Adrenal gland (tissue), 12 donors: ENCODE data around the gene LPP. TPM values are rescaled to one million over a fixed set of nuclear protein-coding genes. Genes with fewer than 3 reads are reported as not detected.

Experiments used
- DNase-seq, 7 donors: peaks; one replicate each; pipeline ENCODE4 v3.0.0-alpha.2; 2019 to 2020
- H3K27ac ChIP-seq, 5 donors: fragments of 200-600 bp; sonication (generic) in 4 of 5; 1 replicate in 3 of 5; 2 replicates in 2 of 5; pipeline versions ENCODE4 v1.5.1 to v1.8.0; 2016 to 2020; ENCODE audit warnings: mild to moderate bottlenecking in 1 of 5
- H3K27me3 ChIP-seq: fragments of 200-600 bp; 2 replicates; pipeline ENCODE4 v1.8.0; 2021
- H3K36me3 ChIP-seq, 2 donors: fragments of 200-600 bp; replicated peaks in 1 of 2; 1 replicate in 1 of 2; 2 replicates in 1 of 2; pipeline versions ENCODE4 v1.5.1 to v1.8.0; 2018 to 2022
- H3K4me1 ChIP-seq, 2 donors: fragments of 200-600 bp; replicated peaks in 1 of 2; 1 replicate in 1 of 2; 2 replicates in 1 of 2; pipeline versions ENCODE4 v1.5.1 to v1.8.0; 2018 to 2021
- H3K4me3 ChIP-seq, 4 donors: fragments of 200-600 bp; sonication (generic) in 3 of 4; one replicate each; pipeline ENCODE4 v1.5.1; 2016 to 2018
- H3K9me3 ChIP-seq, 3 donors: fragments of 200-600 bp; sonication (generic) in 1 of 3; replicated peaks in 1 of 3; 1 replicate in 2 of 3; 2 replicates in 1 of 3; pipeline versions ENCODE4 v1.5.1 to v1.8.0; 2016 to 2021
- POLR2A ChIP-seq, 2 donors: fragments of 450-650 bp; IDR thresholded peaks; one replicate each; pipeline ENCODE4 v1.6.1; 2017; ENCODE audit warnings: antibody characterized with exemption in 2 of 2, mild to moderate bottlenecking in 2 of 2, moderate library complexity in 1 of 2
- WGBS, 4 donors: extraction: QIAGEN DNeasy Blood & Tissue Kit in 2 of 4; methylation state at CpG; one replicate each; pipeline versions ENCODE4 v1.1.5 to v1.1.7; 2013 to 2017; 5-methylcytosine and 5-hydroxymethylcytosine counted together
- intact Hi-C, 2 donors: fragments of 100-400 bp; cut with DNase I; formaldehyde crosslinking; loops; one replicate each; pipeline versions ENCODE4 v1.14.1 to v1.15.0; 2022 to 2023
- polyA plus RNA-seq, 3 donors: library from polyadenylated mRNA; stranded (reverse); fragments of 200-250 nt in 2 of 3; fragments of 350-450 nt in 1 of 3; fragmentation: Illumina TruSeq in 1 of 3; extraction: RNeasy Lipid Tissue Mini Kit (QIAGEN cat#74804) in 1 of 3; gene quantifications; one replicate each; pipeline ENCODE4 v1.2.3, GENCODE V29; 2013 to 2014
- total RNA-seq, 9 donors: library from RNA; depleted of rRNA in 4 of 9; stranded (reverse); fragments of >200 nt in 4 of 9; fragments of 120-200 nt in 1 of 9; fragmentation: NEBNext Ultra II Directional in 1 of 9; extraction: Animal tissue kit (Norgen Biotek cat#: 25700) in 1 of 9; gene quantifications; one replicate each; pipeline versions ENCODE4 v1.1.0 to v1.2.4, GENCODE V29; 2013 to 2023
- TF ChIP-seq, protein P1 (sequence below), 6 experiments: fragments of 450-650 bp in 4 of 6; fragments of 200-600 bp in 2 of 6; sonication (generic) in 1 of 6; IDR thresholded peaks; 1 replicate in 5 of 6; 2 replicates in 1 of 6; pipeline versions ENCODE4 v1.5.1 to v1.8.0; 2016 to 2021; ENCODE audit warnings: antibody characterized with exemption in 6 of 6, mild to moderate bottlenecking in 2 of 6, moderate library complexity in 1 of 6
- donor health status: healthy with polysubstance abuse.
- donor health status: Bipolar disorder and iron deficiency.
- donor health status: DM: yes; HTN: yes; CAD: no.
- donor health status: DM: no; HTN: no; CAD: no.
- donor health status: DM: no; HTN: no; CAD: no.
- donor health status: DM: yes; HTN: yes; CAD: no.

LPP gene
- total and polyA plus RNA-seq, 12 donors: 7.0 to 170 (median 101) TPM

DNA sequence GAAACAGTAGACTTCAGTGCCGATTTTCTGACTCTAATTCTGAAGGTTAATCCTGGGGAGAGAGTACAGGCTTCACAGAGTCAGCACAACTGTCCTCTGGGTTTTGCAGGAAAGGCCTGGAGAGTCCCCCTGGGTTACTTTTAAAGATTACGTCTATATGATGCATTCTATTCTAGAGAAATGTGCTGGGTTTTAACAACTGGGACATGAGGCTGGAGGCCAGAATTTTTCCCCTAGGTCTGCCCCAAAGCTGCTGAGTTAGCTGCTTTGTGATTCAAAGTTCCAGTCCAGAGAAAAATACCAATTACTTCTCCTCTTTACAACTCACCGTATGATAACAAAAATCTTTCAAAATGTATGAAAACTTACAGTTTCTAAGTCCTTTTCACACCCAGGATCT is 777.1 kb downstream of the LPP start:
- intact Hi-C loops: no loop called here
- 51 to 55% (median 53%) methylated on average over 3 of the region's 3 CpGs for WGBS, 4 donors
- H3K27ac ChIP-seq: no peak overlapping the region

DNA sequence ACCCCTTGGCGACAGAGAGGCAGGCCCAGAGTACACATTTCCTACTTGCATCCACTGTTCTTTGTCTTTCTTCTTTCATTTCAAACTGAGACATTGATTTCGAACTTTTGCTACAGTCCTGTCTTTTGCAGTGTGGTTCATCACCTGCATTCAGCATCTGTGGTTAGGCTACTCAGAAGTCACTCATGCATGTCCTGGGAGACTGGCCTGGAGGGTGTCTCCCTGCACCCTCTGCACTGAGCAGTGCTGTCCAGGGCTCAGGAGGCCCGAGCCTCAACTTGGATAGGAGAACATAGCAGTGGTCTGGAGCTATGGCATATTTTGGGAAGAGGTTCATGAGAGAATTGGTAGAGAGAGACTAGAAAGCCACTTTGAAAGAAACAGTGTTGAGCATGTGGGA is 777.6 kb downstream of the LPP start:
- Histone ChIP-seq H3K27ac (no peak overlapping the region), H3K36me3 (no peaks in the 10 kb centered on the region), H3K27me3 (no peaks in the 10 kb centered on the region), H3K9me3 (no peaks in the 10 kb centered on the region), H3K4me3 (no peak overlapping the region), H3K4me1 (no peaks in the 10 kb centered on the region)
- no peak for TF ChIP-seq POLR2A (IDR thresholded peaks at IDR 0.05)
- TF ChIP-seq, protein P1, sequence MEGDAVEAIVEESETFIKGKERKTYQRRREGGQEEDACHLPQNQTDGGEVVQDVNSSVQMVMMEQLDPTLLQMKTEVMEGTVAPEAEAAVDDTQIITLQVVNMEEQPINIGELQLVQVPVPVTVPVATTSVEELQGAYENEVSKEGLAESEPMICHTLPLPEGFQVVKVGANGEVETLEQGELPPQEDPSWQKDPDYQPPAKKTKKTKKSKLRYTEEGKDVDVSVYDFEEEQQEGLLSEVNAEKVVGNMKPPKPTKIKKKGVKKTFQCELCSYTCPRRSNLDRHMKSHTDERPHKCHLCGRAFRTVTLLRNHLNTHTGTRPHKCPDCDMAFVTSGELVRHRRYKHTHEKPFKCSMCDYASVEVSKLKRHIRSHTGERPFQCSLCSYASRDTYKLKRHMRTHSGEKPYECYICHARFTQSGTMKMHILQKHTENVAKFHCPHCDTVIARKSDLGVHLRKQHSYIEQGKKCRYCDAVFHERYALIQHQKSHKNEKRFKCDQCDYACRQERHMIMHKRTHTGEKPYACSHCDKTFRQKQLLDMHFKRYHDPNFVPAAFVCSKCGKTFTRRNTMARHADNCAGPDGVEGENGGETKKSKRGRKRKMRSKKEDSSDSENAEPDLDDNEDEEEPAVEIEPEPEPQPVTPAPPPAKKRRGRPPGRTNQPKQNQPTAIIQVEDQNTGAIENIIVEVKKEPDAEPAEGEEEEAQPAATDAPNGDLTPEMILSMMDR (IDR thresholded peaks at IDR 0.05): no peak
- intact Hi-C loops: no loop called here
- no peak for DNase-seq
- 85 to 93% (median 90%) methylated on average over 3 of the region's 3 CpGs for WGBS, 4 donors

More for the DNA sequence above, 777.1 kb downstream of the LPP start:
- Histone ChIP-seq H3K9me3 (no peaks in the 10 kb centered on the region), H3K4me1 (no peaks in the 10 kb centered on the region), H3K4me3 (no peak overlapping the region), H3K27me3 (no peaks in the 10 kb centered on the region), H3K36me3 (no peaks in the 10 kb centered on the region)
- no peak for TF ChIP-seq POLR2A (IDR thresholded peaks at IDR 0.05)
- TF ChIP-seq, protein P1 (IDR thresholded peaks at IDR 0.05): no peak
- DNase-seq: no peak

DNA sequence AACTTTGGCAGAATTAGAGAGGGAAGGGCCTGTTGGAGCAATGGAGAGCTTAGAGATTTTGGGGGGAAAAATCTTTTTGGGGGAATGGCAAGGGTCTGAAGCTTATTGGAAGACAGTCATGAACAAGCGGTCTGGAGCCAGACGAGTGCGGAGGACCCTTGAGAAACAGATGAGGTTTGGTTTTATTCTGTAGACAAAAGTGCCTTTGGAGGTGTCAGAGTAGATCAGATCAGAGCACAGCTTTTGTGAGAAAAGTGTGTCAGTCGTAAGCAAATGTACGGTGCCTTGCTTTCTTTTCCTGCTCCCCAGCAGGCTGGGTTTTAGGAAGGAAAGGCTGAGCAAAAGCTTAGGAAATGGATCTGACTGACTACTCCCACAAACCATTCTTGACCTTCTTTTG is 781.0 kb downstream of the LPP start:
- Histone ChIP-seq H3K4me3 (no peak overlapping the region), H3K27ac (no peak overlapping the region), H3K36me3 (no peaks in the 10 kb centered on the region), H3K4me1 (peaks cover 0 to 8% of the 10 kb centered on the region in 2 donors), H3K27me3 (no peaks in the 10 kb centered on the region), H3K9me3 (no peaks in the 10 kb centered on the region)
- intact Hi-C loops: no loop called here
- TF ChIP-seq, protein P1 (IDR thresholded peaks at IDR 0.05): no peak
- no peak for TF ChIP-seq POLR2A (IDR thresholded peaks at IDR 0.05)
- 91 to 98% (median 97%) methylated on average over 5 of the region's 5 CpGs for WGBS, 4 donors
- no peak for DNase-seq

DNA sequence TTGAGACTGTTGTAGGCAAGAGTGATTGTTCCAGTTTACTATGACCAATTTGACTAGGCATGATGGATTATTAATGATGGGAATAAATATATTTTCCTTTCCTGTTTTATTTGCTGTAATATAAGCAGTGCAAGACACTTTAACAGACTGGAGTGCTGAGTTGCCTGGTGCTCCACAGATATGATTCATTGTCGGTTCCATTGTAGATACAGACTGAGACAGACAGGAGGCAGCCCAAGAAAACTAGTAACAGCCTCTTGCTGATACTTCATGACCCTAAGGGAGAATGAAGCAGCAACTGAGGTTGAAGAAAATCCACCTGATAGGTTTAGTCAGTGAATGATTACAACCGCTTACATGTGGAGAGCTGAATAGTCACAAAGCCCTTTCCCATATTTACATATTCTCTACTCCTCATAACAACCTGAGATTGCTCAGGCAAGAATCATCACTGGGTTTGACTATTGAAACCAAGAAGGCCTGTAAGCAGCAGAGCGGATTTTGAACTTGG is 782.7 kb downstream of the LPP start:
- Histone ChIP-seq H3K4me1 (peaks cover 0 to 17% of the 10 kb centered on the region in 2 donors), H3K4me3 (no peak overlapping the region), H3K27me3 (no peaks in the 10 kb centered on the region), H3K27ac (no peak overlapping the region), H3K9me3 (no peaks in the 10 kb centered on the region), H3K36me3 (no peaks in the 10 kb centered on the region)
- TF ChIP-seq, protein P1 (IDR thresholded peaks at IDR 0.05): no peak
- 88 to 100% (median 98%) methylated on average over 3 of the region's 3 CpGs for WGBS, 4 donors
- no peak for DNase-seq
- intact Hi-C loops: no loop called here
